ENCODE results near the gene SLIT1. TPM values are rescaled to one million over a fixed set of nuclear protein-coding genes. Genes with fewer than 3 reads are reported as not detected.

The SLIT1 gene
- total RNA-seq, 2 donors from 2014 or later = 0.78 to 0.99 TPM

GRCh38 chr10:97075961-97076525 is 109.7 kb downstream of the SLIT1 start:
- no peaks in the 10 kb centered on the region for H3K9me3 ChIP-seq
- TF ChIP-seq POLR2A (IDR thresholded peaks at IDR 0.05) = no peak
- TF ChIP-seq CTCF (IDR thresholded peaks at IDR 0.05) = no peak
- ATAC-seq (no peak), DNase-seq (no peak)
- H3K4me1 ChIP-seq = no peaks in the 10 kb centered on the region
- WGBS, 2 donors = 61 to 81% methylated on average over 5 to 7 of the region's 7 CpGs
- intact Hi-C loops (cut with DNase I) = no loop called here
- no peak overlapping the region for H3K4me3 ChIP-seq
- no peaks in the 10 kb centered on the region for H3K36me3 ChIP-seq (replicated peaks in 1 of 2; ENCODE audit: insufficient read depth in 1 of 2, low read depth in 2 of 2)
- H3K27ac ChIP-seq = no peak overlapping the region
- no peaks in the 10 kb centered on the region for H3K27me3 ChIP-seq

GRCh38 chr10:97075421-97075820 is 110.3 kb downstream of the SLIT1 start:
- H3K9me3 ChIP-seq = no peaks in the 10 kb centered on the region
- intact Hi-C loops (cut with DNase I) = no loop called here
- TF ChIP-seq POLR2A (IDR thresholded peaks at IDR 0.05) (no peak), CTCF (IDR thresholded peaks at IDR 0.05) (no peak)
- H3K36me3 ChIP-seq (replicated peaks in 1 of 2; ENCODE audit: insufficient read depth in 1 of 2, low read depth in 2 of 2) = no peaks in the 10 kb centered on the region
- WGBS, 2 donors = 38 to 100% methylated on average over 1 to 7 of the region's 7 CpGs
- DNase-seq = no peak
- no peak for ATAC-seq
- H3K4me1 ChIP-seq = no peaks in the 10 kb centered on the region
- H3K27me3 ChIP-seq = no peaks in the 10 kb centered on the region
- no peak overlapping the region for H3K4me3 ChIP-seq
- H3K27ac ChIP-seq = no peak overlapping the region

- 65 to 73% methylated on average over 8 to 14 of the region's 15 CpGs for WGBS, 2 donors
These were observed 111.3 kb downstream of the SLIT1 start for GRCh38 chr10:97074256-97075145.

GRCh38 chr10:97072851-97073665 is 112.7 kb downstream of the SLIT1 start:
- no peak overlapping the region for H3K27ac ChIP-seq
- H3K4me3 ChIP-seq = no peak overlapping the region
- H3K9me3 ChIP-seq = no peaks in the 10 kb centered on the region
- peak; percentile 81 for ATAC-seq
- peak; percentile 79 to 91 (median 84) for DNase-seq
- no peaks in the 10 kb centered on the region for H3K36me3 ChIP-seq (replicated peaks in 1 of 2; ENCODE audit: insufficient read depth in 1 of 2, low read depth in 2 of 2)
- intact Hi-C loops (cut with DNase I) = loop anchor here (5.0 kb wide), 1 partner anchor 134 kb away; no protein-coding TSS in a partner anchor
- no peaks in the 10 kb centered on the region for H3K4me1 ChIP-seq
- TF ChIP-seq POLR2A (IDR thresholded peaks at IDR 0.05) = no peak
- TF ChIP-seq CTCF (IDR thresholded peaks at IDR 0.05) = peak; percentile 83 to 92 (median 84)
- 24 to 32% methylated on average over 12 to 21 of the region's 21 CpGs for WGBS, 2 donors
- H3K27me3 ChIP-seq = no peaks in the 10 kb centered on the region

More at GRCh38 chr10:97074256-97075145, 111.3 kb downstream of the SLIT1 start:
- no peaks in the 10 kb centered on the region for H3K36me3 ChIP-seq (replicated peaks in 1 of 2; ENCODE audit: insufficient read depth in 1 of 2, low read depth in 2 of 2)
- DNase-seq (no peak), ATAC-seq (no peak)
- no peaks in the 10 kb centered on the region for H3K4me1 ChIP-seq
- no peaks in the 10 kb centered on the region for H3K9me3 ChIP-seq
- no peak overlapping the region for H3K4me3 ChIP-seq
- no peak overlapping the region for H3K27ac ChIP-seq
- TF ChIP-seq CTCF (IDR thresholded peaks at IDR 0.05) (no peak), POLR2A (IDR thresholded peaks at IDR 0.05) (no peak)
- H3K27me3 ChIP-seq = no peaks in the 10 kb centered on the region
- intact Hi-C loops (cut with DNase I) = loop anchor here (5.0 kb wide), 1 partner anchor 133 kb away; no protein-coding TSS in a partner anchor

Data from body of pancreas (tissue), 4 donors.